Left forelimb (tissue), 1 donor: Measurements from ENCODE around the gene TUB.

ENCODE experiments used
- DNase-seq: peaks from one replicate; pipeline ENCODE4 v3.0.0-alpha.2; 2018; ENCODE audit warnings: low spot score

TUB gene, protein sequence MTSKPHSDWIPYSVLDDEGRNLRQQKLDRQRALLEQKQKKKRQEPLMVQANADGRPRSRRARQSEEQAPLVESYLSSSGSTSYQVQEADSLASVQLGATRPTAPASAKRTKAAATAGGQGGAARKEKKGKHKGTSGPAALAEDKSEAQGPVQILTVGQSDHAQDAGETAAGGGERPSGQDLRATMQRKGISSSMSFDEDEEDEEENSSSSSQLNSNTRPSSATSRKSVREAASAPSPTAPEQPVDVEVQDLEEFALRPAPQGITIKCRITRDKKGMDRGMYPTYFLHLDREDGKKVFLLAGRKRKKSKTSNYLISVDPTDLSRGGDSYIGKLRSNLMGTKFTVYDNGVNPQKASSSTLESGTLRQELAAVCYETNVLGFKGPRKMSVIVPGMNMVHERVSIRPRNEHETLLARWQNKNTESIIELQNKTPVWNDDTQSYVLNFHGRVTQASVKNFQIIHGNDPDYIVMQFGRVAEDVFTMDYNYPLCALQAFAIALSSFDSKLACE

DNA sequence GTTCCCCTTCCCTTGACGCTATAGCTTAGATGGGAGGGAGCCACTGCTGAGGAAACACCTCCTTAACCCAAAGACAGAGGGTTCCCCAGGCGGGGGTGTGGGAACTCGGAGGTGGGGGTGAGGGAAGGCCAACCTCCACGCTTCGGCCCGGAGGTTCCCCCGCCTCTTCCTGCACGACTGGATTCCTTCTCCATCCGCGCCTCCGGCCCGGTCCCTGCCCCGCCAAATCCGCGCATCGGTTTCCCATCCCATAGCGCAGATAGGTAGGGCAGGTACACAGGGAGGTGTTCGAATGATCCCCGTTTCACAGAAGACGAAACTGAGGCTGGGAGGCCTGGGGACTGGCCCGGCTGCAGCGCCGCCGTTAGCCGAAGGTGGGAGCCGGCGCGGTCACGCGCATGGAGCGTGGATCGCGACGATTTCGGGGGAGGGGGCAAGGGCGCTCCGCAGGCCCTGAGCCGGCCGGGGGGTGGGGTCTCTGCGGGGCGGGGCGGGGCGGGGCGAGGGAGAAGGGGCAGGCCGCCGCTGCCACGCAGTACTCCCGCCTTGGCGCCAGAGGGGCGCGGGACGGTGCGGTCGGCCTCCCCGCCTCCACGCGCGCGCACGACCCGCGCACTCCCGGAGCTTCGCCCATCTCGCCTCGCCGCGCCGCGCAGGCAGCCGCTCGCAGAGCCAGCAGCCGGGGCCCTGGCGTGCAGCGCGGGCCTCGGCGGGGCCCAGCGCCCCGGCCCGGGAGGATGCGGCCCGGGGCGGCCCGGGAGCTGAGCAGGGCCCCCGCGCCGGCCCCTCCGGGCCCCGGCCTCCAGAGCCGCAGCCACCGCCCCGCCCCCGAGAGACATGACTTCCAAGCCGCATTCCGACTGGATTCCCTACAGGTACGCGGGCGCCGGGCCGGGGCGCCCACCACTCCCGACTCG, at the start of gene TUB:
TSS of gene TUB (plus strand) at position 538 of the 917 bp plus-strand sequence. CDS start at position 838, 300 bp downstream.
- peak; percentile 79 for DNase-seq

DNA sequence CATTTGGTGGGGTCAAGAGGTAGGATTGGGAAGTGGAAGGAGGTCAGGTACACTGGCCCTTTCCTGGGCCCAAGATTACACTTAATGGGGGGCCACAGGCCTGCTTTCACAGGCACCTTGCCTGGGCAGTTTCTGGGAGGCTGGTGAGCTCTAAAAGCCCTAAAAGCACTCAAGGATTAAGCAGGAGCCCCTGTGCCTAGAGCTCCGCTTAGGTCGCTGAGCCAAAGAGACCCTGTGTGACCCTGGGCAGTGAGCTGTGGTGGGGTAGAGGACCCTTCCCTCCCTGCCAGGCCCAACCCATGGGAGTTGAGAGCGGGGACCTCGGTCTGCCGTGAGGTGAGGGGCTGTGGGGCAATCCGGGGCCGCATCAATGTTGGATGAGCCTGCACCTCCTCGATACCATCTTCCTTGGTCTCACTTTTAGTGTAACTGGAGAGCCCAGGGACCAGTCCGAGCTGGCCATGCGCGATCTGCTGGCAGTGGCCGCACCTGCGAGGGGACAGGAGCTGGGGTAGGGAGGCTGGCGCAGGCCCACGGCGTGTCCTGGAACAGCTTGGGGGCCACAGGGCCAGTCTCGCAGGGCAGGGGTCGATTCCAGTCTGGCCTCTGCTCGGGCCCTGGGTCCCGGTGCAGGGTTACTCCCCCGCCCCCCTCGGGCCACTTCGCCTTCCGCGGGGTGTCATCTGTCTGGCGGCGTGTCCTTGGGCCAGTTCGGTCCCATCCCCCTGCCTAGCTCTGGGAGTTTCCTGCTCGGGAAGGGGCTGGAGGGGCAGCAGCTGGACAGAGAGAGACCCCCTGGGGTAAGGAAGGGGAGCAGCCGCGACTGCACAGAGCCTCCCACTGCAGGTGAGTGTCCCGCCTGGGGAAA, 49.5 kb upstream of the TUB start:
- DNase-seq, result no peak

GRCh38 chr11:8032122-8032521, 48.9 kb upstream of the TUB start:
- DNase-seq, result no peak

- DNase-seq, result no peak
Measured at GRCh38 chr11:8032576-8033304, 48.3 kb upstream of the TUB start.

DNA sequence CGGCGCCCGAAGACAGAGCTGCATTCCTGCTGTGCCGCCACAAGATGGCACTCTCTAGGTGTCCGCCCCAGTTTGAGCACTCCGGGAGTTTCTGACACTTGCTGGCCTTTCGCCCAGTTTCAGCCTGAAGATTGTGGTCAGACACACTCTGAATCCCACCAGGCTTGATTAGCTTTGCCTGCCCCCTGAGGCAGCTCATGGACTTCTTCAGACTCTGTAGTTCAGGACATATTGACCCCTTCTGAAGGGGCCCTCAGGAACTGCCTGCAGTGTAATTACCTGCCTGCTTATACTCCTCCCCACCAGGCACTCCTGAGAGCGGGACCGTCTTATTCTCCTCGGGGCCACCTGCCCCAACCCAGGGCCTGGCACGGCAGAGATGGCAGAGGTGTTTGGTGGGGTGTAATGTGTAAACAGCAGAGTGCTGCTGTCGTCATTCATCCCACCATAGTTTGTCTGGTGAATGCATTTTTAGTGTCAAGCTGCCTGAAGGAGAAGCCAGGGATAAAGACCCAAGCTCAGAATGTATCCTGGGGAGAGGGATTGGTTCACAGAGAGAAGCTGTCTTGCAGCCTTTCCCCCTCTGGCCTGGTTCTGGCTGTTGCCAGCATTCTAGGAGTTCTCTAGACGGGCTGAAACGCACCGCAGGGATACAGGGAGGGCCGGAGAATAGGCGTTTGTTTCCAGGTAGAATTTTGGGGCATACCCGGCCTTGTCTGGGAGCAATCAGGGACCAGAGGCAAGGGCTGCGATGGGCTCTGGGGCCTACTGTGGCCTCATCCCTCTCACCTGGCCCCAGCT, 47.5 kb upstream of the TUB start:
- peak; percentile 85 for DNase-seq

GRCh38 chr11:8034106-8034585, 46.9 kb upstream of the TUB start:
- no peak for DNase-seq

DNA sequence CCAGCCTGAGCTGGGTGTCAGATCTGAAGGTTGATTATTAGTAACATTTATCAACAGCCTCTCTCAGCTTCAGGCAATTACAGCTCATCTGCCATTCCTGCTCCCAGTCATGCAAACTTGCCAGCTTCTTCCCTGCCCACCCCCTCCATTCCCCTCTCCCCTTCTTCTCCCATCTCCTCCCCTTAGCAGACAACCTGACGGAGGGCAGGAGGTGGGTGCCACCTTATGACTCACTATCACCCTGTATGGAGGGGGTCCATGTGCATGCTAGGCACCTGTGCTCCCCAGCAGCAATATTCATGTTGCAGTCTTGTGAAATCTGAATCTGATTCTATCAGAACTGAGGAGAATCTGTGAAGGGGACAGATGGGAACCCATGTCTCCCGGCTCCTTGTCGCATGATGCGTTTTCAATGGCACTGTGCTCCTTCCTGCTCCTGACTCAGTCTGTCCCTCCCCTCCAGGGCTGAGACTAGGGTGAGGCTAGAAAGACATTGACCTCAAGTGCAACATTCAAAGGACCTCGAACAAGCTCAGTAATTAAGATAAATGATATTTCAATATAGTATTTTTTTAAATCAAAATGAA, 46.3 kb upstream of the TUB start:
- no peak for DNase-seq

DNA sequence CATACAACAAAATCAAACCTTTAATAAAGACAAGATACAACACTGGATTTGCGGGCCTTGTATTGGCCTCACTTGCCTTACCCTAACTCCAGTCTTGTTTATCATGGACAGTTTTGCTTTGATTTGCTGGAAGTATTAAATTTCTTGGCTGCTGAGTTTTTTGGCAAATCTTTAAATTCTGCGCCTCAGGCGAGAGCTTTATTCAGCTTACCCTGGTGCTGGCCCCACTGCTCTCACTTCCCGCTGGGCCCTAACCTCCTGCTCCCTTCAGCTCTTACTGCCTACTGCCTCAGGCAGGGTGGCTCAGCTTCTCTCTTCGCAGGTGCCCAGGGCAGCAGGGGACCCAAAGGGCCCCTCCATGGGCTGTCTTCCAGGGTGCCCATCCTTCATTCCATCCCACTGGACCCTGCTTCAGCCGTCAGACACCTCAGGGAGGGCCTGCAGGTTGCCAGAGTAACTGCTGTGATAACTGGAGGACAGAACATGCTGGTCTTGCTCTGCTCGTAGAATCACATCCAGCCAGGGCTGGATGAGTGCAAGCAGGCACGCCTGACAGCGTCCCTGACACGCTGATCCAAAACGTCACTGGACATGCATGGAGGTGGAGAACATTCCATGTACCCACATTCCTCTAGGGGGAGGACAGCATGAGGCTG, 45.7 kb upstream of the TUB start:
- no peak for DNase-seq

DNA sequence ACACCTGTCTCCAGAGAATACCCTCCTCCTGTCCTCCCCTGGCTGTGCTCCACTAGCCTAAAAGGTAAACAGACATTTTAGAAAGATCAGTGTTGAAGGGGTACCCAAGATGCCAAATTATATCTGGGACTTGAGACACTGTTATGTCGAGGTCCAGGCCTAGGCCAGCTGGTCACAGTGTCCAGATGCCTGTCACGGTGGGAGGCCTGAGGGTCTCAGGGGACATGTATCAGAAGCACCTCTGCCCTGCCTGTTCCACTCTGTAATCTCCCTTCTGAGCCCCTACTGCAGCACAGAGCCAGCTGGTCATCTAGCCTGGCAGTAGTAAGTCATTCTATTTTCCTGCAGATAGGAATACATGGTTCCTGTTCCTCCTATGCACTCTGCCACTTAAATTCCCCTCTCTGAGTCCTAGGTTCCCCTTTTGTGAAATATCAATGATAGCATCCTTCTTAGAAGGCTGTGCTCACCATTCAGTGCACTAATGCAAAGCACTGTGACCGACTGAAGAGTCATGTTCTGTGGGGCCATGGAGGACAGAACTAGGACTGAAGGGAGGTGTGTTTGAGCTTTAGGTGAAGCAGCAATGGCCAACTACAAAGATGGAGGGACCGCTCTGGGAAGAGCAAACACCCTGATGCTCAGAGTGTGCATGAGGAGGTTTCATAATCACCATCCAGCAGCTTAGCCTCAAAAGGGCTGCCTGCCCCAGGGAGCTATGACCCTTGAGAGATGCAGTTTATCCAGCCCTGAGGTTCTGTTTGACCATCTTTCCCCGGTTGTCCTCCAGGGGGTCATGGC, 44.8 kb upstream of the TUB start:
- no peak for DNase-seq

DNA sequence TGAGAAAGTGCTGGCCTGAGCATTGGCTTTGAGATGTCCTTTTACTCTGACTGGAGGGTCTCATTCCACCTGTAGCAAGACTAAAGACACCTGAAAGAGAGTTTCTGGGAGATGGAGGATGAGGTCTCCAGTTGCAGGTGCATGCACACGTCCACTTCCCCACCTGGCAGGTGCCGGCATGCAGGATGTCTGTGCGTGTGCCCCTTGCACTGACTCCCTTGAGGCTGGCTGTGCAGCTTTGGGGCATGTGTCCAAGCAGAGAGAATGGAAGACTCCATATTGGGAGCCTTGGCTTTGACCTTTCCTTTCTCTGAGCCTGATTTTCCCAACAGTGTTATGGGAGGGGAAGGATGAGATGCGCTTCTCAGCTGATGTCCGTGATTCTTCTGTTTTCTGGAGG, 44.0 kb upstream of the TUB start:
- no peak for DNase-seq

DNA sequence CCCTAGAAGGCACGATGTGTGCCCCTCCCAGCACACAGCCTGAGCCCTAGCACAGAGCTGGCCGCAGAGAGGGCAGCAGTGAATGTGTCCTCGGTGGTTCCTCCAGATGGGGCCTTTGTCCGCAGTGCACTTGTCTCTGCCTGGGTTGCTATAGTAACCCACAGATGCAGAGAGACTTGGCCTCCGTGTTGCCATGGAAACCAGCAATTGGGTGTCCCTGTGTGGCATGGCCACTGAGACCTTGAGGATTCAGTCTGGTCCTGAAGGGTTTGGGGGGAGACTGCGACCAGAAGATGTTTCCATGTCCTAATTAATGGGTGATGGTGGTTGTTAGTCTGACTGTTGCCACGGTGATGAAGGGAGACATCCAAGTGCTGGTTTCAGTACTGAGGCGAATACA, 42.6 kb upstream of the TUB start:
- no peak for DNase-seq

DNA sequence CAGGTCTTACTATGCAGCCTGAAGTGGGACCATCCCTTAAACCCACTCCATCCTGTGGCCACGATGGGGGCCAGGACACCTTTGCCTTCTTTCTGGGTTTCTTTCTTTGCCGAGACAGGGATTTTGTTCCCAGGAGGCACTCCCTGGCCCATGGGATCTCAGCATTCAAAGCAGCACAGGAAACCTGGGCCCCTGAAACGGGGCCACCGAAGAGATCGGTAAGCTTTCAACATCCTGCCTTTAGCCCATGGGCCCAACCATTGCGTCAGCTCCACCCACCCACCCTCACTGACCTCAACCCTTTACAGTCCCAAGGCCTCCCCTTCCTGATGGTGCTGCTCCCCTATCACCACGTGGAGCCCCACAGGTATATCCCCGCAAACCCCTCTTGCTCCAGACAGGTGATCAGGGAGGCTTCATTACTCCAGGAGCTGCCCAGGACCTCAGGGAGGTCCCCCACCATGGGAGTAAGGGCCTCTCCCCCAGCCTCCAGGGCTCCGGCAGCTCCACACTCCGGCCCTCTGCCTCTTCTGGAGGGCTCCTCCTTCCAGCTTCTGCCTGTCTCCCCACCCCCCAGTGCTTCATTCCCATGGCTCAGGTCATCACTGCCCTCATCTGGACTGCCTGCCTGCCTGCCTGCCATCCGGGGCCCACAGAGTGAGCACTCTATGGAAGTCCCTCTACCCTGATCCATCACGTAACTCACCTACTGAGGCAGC, 42.0 kb upstream of the TUB start:
- no peak for DNase-seq

DNA sequence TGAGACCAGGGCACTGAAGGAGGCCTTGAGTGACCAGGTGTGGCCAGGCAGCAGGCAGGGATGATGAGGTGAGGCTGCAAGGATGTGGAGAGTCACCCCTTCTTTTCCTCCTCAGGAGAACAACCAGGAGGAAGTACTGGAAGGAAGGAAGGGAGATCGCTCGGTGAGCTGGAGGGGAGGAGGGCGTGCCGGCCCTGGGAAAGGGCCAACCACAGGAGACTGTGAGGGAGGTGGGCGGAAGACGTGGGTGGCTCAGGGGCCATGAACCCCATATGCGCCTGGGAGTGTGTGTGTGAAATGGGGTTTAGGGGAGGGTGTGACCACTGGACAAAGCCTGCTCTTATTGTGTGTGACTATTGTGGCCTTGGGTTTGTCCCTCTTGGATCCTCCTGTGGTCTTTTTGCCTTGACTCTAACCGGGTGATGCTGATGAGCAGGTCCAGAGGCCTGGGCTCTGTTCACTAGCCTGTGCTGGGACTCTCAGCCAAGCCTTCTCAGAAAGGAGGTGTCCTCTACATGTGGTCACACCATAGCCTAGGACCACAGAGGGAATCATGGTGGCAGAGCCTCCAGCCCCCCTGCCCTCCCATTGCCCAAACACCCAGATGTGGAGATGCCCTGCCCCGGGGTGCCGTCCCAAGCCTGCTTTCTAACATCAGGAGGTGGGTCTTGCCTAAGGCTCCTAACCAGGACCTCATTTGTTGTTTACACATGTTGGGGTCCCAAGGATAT, 41.3 kb upstream of the TUB start:
- no peak for DNase-seq

DNA sequence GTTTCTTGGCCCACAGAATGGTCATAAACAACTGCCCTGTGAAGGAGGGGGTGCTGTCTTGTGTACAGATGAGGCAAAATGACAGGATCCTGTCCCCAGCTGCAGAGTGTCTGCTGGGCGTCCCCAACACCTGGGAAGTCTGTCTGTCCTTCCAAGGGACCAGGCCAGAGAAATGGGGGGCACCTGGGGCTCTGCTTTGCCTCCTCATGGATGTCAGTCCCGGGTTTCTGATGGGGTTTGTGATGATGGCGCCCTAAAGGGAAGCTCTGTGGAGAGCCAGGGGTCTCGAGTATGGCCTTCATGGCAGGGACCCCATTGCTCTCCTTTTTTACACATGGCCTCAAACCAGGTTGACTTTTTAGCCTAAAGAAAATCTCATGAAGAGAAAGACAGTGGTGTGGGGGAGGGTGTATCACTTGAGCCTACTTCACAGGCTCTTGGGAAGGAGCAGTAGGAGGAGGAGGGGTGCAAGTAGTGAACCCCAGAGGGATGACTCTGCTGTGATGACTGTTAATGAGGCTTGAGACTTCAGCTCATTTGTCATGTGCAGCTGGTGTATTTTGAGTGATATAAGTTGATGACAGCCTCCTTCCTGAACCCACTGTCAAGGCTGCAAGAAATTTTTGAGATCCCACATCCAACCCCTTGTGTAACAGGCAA, 40.6 kb upstream of the TUB start:
- DNase-seq, result peak; percentile 36

GRCh38 chr11:8040921-8041285, 40.1 kb upstream of the TUB start:
- no peak for DNase-seq

- DNase-seq, result no peak
Measured at GRCh38 chr11:8041576-8041975, 39.4 kb upstream of the TUB start.

GRCh38 chr11:8043756-8044155, 37.3 kb upstream of the TUB start:
- DNase-seq, result no peak
